K562 (cell line): ENCODE results near the gene HOGA1. TPM values are rescaled to one million over a fixed set of nuclear protein-coding genes. Genes with fewer than 3 reads are reported as not detected.

ENCODE experiments used
- ATAC-seq: fragments of 200-7000 bp; cut with Tn5 transposase; 3 replicates; pipeline ENCODE4 v1.9.1; 2020; ENCODE audit warnings: moderate library complexity
- BruUV-seq: library from RNA; stranded (reverse); fragments of 400-500 nt; replicated peaks from 2 replicates; lab custom pipeline; 2021; lab: Mats Ljungman, UMichigan
- CTCF ChIA-PET: fragments of 300-600 bp; formaldehyde crosslinking; extraction: SDS; loops from one replicate; lab custom pipeline; 2021; ENCODE audit warnings: low intra/inter-chr PET ratio; lab: Yijun Ruan, JAX
- POLR2A ChIA-PET: fragments of 300-600, 350-650 bp; sonication (Branson Sonifier 250); formaldehyde crosslinking; extraction: SDS; loops from one replicate; lab custom pipeline; 2021; ENCODE audit warnings: antibody characterized with exemption, inconsistent platforms; lab: Yijun Ruan, JAX
- DNase-seq, 4 experiments: peaks; one replicate each; pipeline versions ENCODE4 v3.0.0 to v3.0.0-alpha.2; 2011 to 2018; ENCODE audit warnings: low spot score in 3 of 4, mixed read lengths in 3 of 4; ENCODE audit errors: extremely low read depth in 1 of 4
- FAIRE-seq: peaks from 2 replicates; lab custom pipeline; 2011; peaks lifted over from hg19 to GRCh38; lab: Jason Lieb, UNC
- H2AFZ ChIP-seq: 2 replicates; pipeline ENCODE4 v1.6.0; 2011; ENCODE audit warnings: low read depth, low read length, control low read depth, inconsistent platforms
- H3K27ac ChIP-seq: fragments of 200-600 bp; 3 replicates; pipeline ENCODE4 v1.8.0; 2011; ENCODE audit warnings: low read depth, mild to moderate bottlenecking, control low read depth, inconsistent platforms, low read length, moderate library complexity, mixed read lengths; ENCODE audit errors: extremely low read depth
- H3K27me3 ChIP-seq, 2 experiments: fragments of 300-600 bp in 1 of 2; 2 replicates in 1 of 2; 3 replicates in 1 of 2; pipeline versions ENCODE4 v1.6.0 to v1.8.0; 2011; ENCODE audit warnings: inconsistent platforms in 2 of 2, low read length in 2 of 2, mild to moderate bottlenecking in 1 of 2, mixed read lengths in 1 of 2, moderate library complexity in 1 of 2; ENCODE audit not compliant: control insufficient read depth in 2 of 2, insufficient read depth in 2 of 2
- H3K36me3 ChIP-seq: fragments of 300-600 bp; 3 replicates; pipeline ENCODE4 v1.8.0; 2011; ENCODE audit warnings: mild to moderate bottlenecking, low read length, inconsistent platforms; ENCODE audit not compliant: control insufficient read depth, insufficient read depth
- H3K4me1 ChIP-seq, 2 experiments: fragments of 200-600 bp in 1 of 2; replicated peaks in 1 of 2; 2 replicates in 1 of 2; 3 replicates in 1 of 2; pipeline versions ENCODE4 v1.5.1 to v1.8.0; 2011; ENCODE audit warnings: inconsistent platforms in 2 of 2, low read length in 2 of 2, mild to moderate bottlenecking in 1 of 2, mixed read lengths in 1 of 2, moderate library complexity in 1 of 2; ENCODE audit not compliant: control insufficient read depth in 2 of 2, insufficient read depth in 2 of 2
- H3K4me2 ChIP-seq: 2 replicates; pipeline ENCODE4 v1.6.1; 2011; ENCODE audit warnings: low read length, control low read depth, inconsistent platforms, mixed read lengths; ENCODE audit not compliant: insufficient read depth
- H3K4me3 ChIP-seq: fragments of 200-600 bp; sonication (generic), shearing (Covaris generic); 2 replicates; pipeline ENCODE4 v1.5.1; 2016; ENCODE audit warnings: control low read depth, inconsistent platforms
- H3K79me2 ChIP-seq: fragments of 200-600 bp; 3 replicates; pipeline ENCODE4 v1.8.0; 2011; ENCODE audit warnings: low read length, inconsistent platforms; ENCODE audit not compliant: control insufficient read depth, insufficient read depth
- H3K9ac ChIP-seq, 2 experiments: 2 replicates each; pipeline versions ENCODE4 v1.6.0 to v1.6.1; 2011; ENCODE audit warnings: low read depth in 2 of 2, low read length in 2 of 2, control low read depth in 1 of 2, inconsistent platforms in 1 of 2, mild to moderate bottlenecking in 1 of 2, mixed read lengths in 1 of 2; ENCODE audit not compliant: insufficient read depth in 1 of 2
- H3K9me1 ChIP-seq: one replicate; pipeline ENCODE4 v1.6.0; 2011; ENCODE audit warnings: inconsistent platforms, mild to moderate bottlenecking, low read length, moderate library complexity; ENCODE audit not compliant: control insufficient read depth, insufficient read depth
- H3K9me3 ChIP-seq: replicated peaks from 2 replicates; pipeline ENCODE4 v1.5.1; 2011; ENCODE audit warnings: low read depth, low read length, inconsistent platforms; ENCODE audit not compliant: control insufficient read depth, insufficient read depth
- H4K20me1 ChIP-seq: replicated peaks from 2 replicates; pipeline ENCODE4 v1.6.1; 2011; ENCODE audit warnings: low read length, inconsistent platforms, mixed read lengths; ENCODE audit not compliant: control insufficient read depth, insufficient read depth
- DEAF1 ChIP-seq: fragments of 450-650 bp; formaldehyde crosslinking; IDR thresholded peaks from 2 replicates; pipeline ENCODE4 v1.4.0; 2020; ENCODE audit warnings: mild to moderate bottlenecking, moderate library complexity
- TCF7 ChIP-seq: sonication (generic); IDR thresholded peaks from 2 replicates; pipeline ENCODE4 v1.6.1; 2016; ENCODE audit warnings: antibody characterized with exemption, borderline replicate concordance
- ZBTB17 ChIP-seq: fragments of 450-650 bp; formaldehyde crosslinking; IDR thresholded peaks from 2 replicates; pipeline ENCODE4 v1.4.0; 2020; ENCODE audit warnings: mild to moderate bottlenecking
- ZNF609 ChIP-seq: sonication (generic); formaldehyde crosslinking; IDR thresholded peaks from 2 replicates; pipeline ENCODE4 v1.8.1; 2023; ENCODE audit warnings: missing genetic modification reagents, mild to moderate bottlenecking, borderline replicate concordance
- WGBS: fragments of 100-300 bp; shearing (Covaris generic); methylation state at CpG from one replicate; pipeline ENCODE4 v1.1.6; 2016; ENCODE audit warnings: low coverage, mixed read lengths; ENCODE audit not compliant: insufficient coverage; ENCODE audit errors: missing lambda C conversion rate; 5-methylcytosine and 5-hydroxymethylcytosine counted together
- in situ Hi-C: fragments of 300-500 bp; cut with MboI; formaldehyde crosslinking; loops from 4 replicates; pipeline ENCODE4 v1.15.0; 2018; ENCODE audit warnings: inconsistent platforms, mixed read lengths
- intact Hi-C: fragments of 100-400 bp; cut with micrococcal nuclease; formaldehyde crosslinking; loops from 2 replicates; pipeline ENCODE4 v1.14.2; 2022
- polyA plus RNA-seq, 8 experiments: library from polyadenylated mRNA; depleted of rRNA in 4 of 8; stranded (reverse) in 5 of 8; unstranded in 3 of 8; fragments of >200 nt; fragmentation: Nextera tagmentation in 2 of 8; fragmentation: Illumina TruSeq in 1 of 8; extraction: Ambion mirVana in 2 of 8; extraction: Trizol in 1 of 8; gene quantifications; 2 replicates each; pipeline versions ENCODE4 v1.2.1 to v1.2.3, GENCODE V29; 2011 to 2014; ENCODE audit warnings: inconsistent platforms in 1 of 8, missing spikeins in 1 of 8
- total RNA-seq, 7 experiments: library from RNA; depleted of rRNA in 6 of 7; stranded (reverse); fragments of >200 nt in 6 of 7; fragmentation: Illumina TruSeq in 2 of 7; extraction: Trizol in 2 of 7; gene quantifications; 2 replicates each; pipeline versions ENCODE4 v1.2.1 to v1.2.3, GENCODE V29; 2011 to 2021; ENCODE audit warnings: low replicate concordance in 1 of 7

Gene HOGA1
- total and polyA plus RNA-seq, 9 of the 15 experiments (the other 6 are each of a cell fraction or from before 2014, with no cell fraction given) = not detected

- TF ChIP-seq ZNF609 (CRISPR knock-in tag) (no peak), ZBTB17 (no peak), TCF7 (no peak)
These were observed 27.3 kb downstream of the HOGA1 start (continued) for GRCh38 chr10:97611473-97611872.

GRCh38 chr10:97612386-97612785 lies 28.2 kb downstream of the HOGA1 start:
- Histone ChIP-seq H3K4me1 (peaks cover 0 to 5% of the 10 kb centered on the region in 2 experiments; a peak in 2 of 5 replicates), H3K4me2 (no peak overlapping the region), H4K20me1 (no peaks in the 10 kb centered on the region), H3K27ac (no peak overlapping the region), H3K36me3 (no peaks in the 10 kb centered on the region; the same call in 2 of the 3 replicates), H3K9me1 (no peaks in the 10 kb centered on the region), H3K27me3 (no peaks in the 10 kb centered on the region), H3K4me3 (no peak overlapping the region), H3K79me2 (no peaks in the 10 kb centered on the region), H3K9me3 (no peaks in the 10 kb centered on the region), H2AFZ (no peak overlapping the region), H3K9ac (no peak overlapping the region)
- ChIA-PET CTCF (interaction anchor here (1.0 to 2.3 kb wide), 3 partner anchors 40 to 205 kb away, joined by 4 to 23 read pairs (median 7); partner anchors contain the start of gene ANKRD2), POLR2A (interaction anchor here (1.1 kb wide), 2 partner anchors 10 to 39 kb away, joined by 3 read pairs; no protein-coding TSS in a partner anchor)
- intact Hi-C loops (loop anchor here (1.0 kb wide), 1 partner anchor 40 kb away; the partner anchor contains the start of gene ANKRD2), in situ Hi-C loops (loop anchor here (5.0 kb wide), 1 partner anchor 150 kb away; no protein-coding TSS in a partner anchor)
- no TSS peak for BruUV-seq
- peak; percentile 92 for ATAC-seq
- DNase-seq = peak; percentile 37 to 49 (median 41)
- 33% methylated on average over 2 of the region's 2 CpGs for WGBS
- FAIRE-seq = peak; percentile 46
- TF ChIP-seq DEAF1 (CRISPR knock-in tag) = peak; percentile 14; the same call in 1 of the 2 replicates
